Heart left ventricle (tissue), 16 donors: ENCODE data around the gene FLRT1. TPM values are rescaled to one million over a fixed set of nuclear protein-coding genes. Genes with fewer than 3 reads are reported as not detected.

Experiments
- ATAC-seq, 4 donors: fragments of 200-7000 bp; cut with Tn5 transposase; one replicate each; pipeline ENCODE4 v1.9.1; 2020 to 2022; ENCODE audit warnings: moderate library complexity in 4 of 4, mild to moderate bottlenecking in 3 of 4, moderate number of reproducible peaks in 1 of 4
- DNase-seq, 5 donors: peaks; one replicate each; pipeline ENCODE4 v3.0.0-alpha.2; 2020
- H3K27ac ChIP-seq, 12 donors: fragments of 200-600 bp; sonication (generic) in 4 of 12; one replicate each; pipeline versions ENCODE4 v1.5.0 to v1.8.0; 2016 to 2022; ENCODE audit warnings: mild to moderate bottlenecking in 2 of 12
- H3K27me3 ChIP-seq, 9 donors: fragments of 200-600 bp; sonication (generic) in 2 of 9; one replicate each; pipeline versions ENCODE4 v1.5.1 to v1.8.0; 2016 to 2022; ENCODE audit warnings: mild to moderate bottlenecking in 3 of 9
- H3K36me3 ChIP-seq, 9 donors: fragments of 200-600 bp; sonication (generic) in 2 of 9; one replicate each; pipeline versions ENCODE4 v1.5.0 to v1.8.0; 2018 to 2022; ENCODE audit warnings: mild to moderate bottlenecking in 2 of 9
- H3K4me1 ChIP-seq, 12 donors: fragments of 200-600 bp; sonication (generic) in 4 of 12; one replicate each; pipeline versions ENCODE4 v1.5.0 to v1.8.0; 2016 to 2022; ENCODE audit warnings: mild to moderate bottlenecking in 3 of 12
- H3K4me3 ChIP-seq, 12 donors: fragments of 200-600 bp; sonication (generic) in 4 of 12; one replicate each; pipeline versions ENCODE4 v1.5.0 to v1.8.0; 2017 to 2022; ENCODE audit warnings: mild to moderate bottlenecking in 9 of 12, moderate library complexity in 4 of 12
- H3K9me3 ChIP-seq, 12 donors: fragments of 200-600 bp; sonication (generic) in 4 of 12; one replicate each; pipeline versions ENCODE4 v1.5.0 to v1.8.0; 2016 to 2022; ENCODE audit warnings: mild to moderate bottlenecking in 1 of 12
- CTCF ChIP-seq, 12 donors: fragments of 200-600 bp; sonication (generic) in 4 of 12; IDR thresholded peaks; one replicate each; pipeline versions ENCODE4 v1.5.0 to v1.8.0; 2018 to 2022; ENCODE audit warnings: antibody characterized with exemption in 12 of 12, mild to moderate bottlenecking in 5 of 12
- POLR2A ChIP-seq, 2 donors: fragments of 450-650 bp; IDR thresholded peaks; one replicate each; pipeline ENCODE4 v1.6.1; 2017; ENCODE audit warnings: antibody characterized with exemption in 2 of 2, mild to moderate bottlenecking in 2 of 2, moderate library complexity in 2 of 2
- WGBS, 4 donors: extraction: QIAGEN DNeasy Blood & Tissue Kit in 2 of 4; methylation state at CpG; one replicate each; pipeline versions ENCODE4 v1.1.5 to v1.1.7; 2013 to 2018; 5-methylcytosine and 5-hydroxymethylcytosine counted together
- intact Hi-C, 10 donors: fragments of 100-400 bp; cut with DNase I; formaldehyde crosslinking; loops; one replicate each; pipeline versions ENCODE4 v1.11.1 to v1.14.2; 2022
- polyA plus RNA-seq, 2 donors: library from polyadenylated mRNA; stranded (reverse); fragments of 200-250 nt; gene quantifications; one replicate each; pipeline ENCODE4 v1.2.3, GENCODE V29; 2013
- total RNA-seq, 9 donors: library from RNA; depleted of rRNA in 2 of 9; stranded (reverse); fragments of >200 nt in 2 of 9; fragmentation: NEBNext Ultra II Directional in 3 of 9; extraction: Animal tissue kit (Norgen Biotek cat#: 25700) in 3 of 9; gene quantifications; one replicate each; pipeline versions ENCODE4 v1.1.0 to v1.2.4, GENCODE V29; 2016 to 2023
- donor health status: ischemic (EF 13 %, LVEDD 7.1; RV severe dilation, severe dysfunction).
- donor health status: healthy with polysubstance abuse.
- donor health status: DM: no; HTN: yes; CAD: no.
- donor health status: DM: no; HTN: no; CAD: no.
- donor health status: ischemic (EF 25% LVEDD 6.9; RV normal size, moderate dysfunction).
- donor health status: ischemic (EF 25% LVEDD 5.7; RV mildly dilated, moderate dysfunction).
- donor health status: healthy.
- donor health status: DM: yes; HTN: yes; CAD: no.
- donor health status: ischemic (EF 35%, LVEDD 5.7; RV mildly dilated, moderate dysfunction).
- donor health status: nonischemic (EF 11% LVEDD 7.7; RV severe dilation, severe dysfunction).
- donor health status: DM: yes; HTN: yes; CAD: no.
- donor health status: PGD.
- donor health status: ischemic (EF 29% LVEDD 5.4; RV normal size, mild dysfunction).
- donor health status: nonischemic (EF 23%, LVEDD 6.1; RV moderate dilation, normal function).

The FLRT1 gene
- total and polyA plus RNA-seq, 11 donors, result 0.20 to 1.4 (median 0.37) TPM

- no peak for ATAC-seq
Measured at GRCh38 chr11:64031001-64031400, 4.7 kb upstream of the FLRT1 start.

GRCh38 chr11:64032050-64032449 is 3.7 kb upstream of the FLRT1 start:
- peaks cover 0 to 35% (median 4%) of the 10 kb centered on the region in 9 donors for H3K27me3 ChIP-seq
- no peak overlapping the region for H3K4me3 ChIP-seq
- H3K36me3 ChIP-seq, result no peaks in the 10 kb centered on the region
- WGBS, 4 donors, result 86 to 95% (median 91%) methylated on average over 4 of the region's 4 CpGs
- peaks cover 0 to 34% (median 17%) of the 10 kb centered on the region in 12 donors for H3K4me1 ChIP-seq
- H3K9me3 ChIP-seq, result no peaks in the 10 kb centered on the region
- TF ChIP-seq CTCF (IDR thresholded peaks at IDR 0.05) (no peak), POLR2A (IDR thresholded peaks at IDR 0.05) (no peak)
- no peak overlapping the region for H3K27ac ChIP-seq
- intact Hi-C loops, result no loop called here
- ATAC-seq, result no peak
- no peak for DNase-seq

More at GRCh38 chr11:64031001-64031400, 4.7 kb upstream of the FLRT1 start:
- Histone ChIP-seq H3K27me3 (peaks cover 0 to 24% (median 4%) of the 10 kb centered on the region in 9 donors), H3K36me3 (no peaks in the 10 kb centered on the region), H3K4me3 (no peak overlapping the region), H3K27ac (no peak overlapping the region), H3K4me1 (peaks cover 0 to 23% (median 9%) of the 10 kb centered on the region in 12 donors), H3K9me3 (no peaks in the 10 kb centered on the region)
- no peak for DNase-seq
- intact Hi-C loops, result no loop called here
- no peak for TF ChIP-seq CTCF (IDR thresholded peaks at IDR 0.05)
- TF ChIP-seq POLR2A (IDR thresholded peaks at IDR 0.05), result no peak
- 81 to 88% (median 83%) methylated on average over 3 of the region's 3 CpGs for WGBS, 4 donors

- 67 to 84% (median 72%) methylated on average over 6 to 9 of the region's 9 CpGs for WGBS, 4 donors
- no peak for TF ChIP-seq POLR2A (IDR thresholded peaks at IDR 0.05)
- TF ChIP-seq CTCF (IDR thresholded peaks at IDR 0.05), result no peak
- no peaks in the 10 kb centered on the region for H3K36me3 ChIP-seq
- DNase-seq (no peak), ATAC-seq (no peak)
- peaks cover 0 to 47% (median 2%) of the 10 kb centered on the region in 9 donors for H3K27me3 ChIP-seq
- no peak overlapping the region for H3K27ac ChIP-seq
- peaks cover 0 to 24% (median 12%) of the 10 kb centered on the region in 12 donors for H3K4me1 ChIP-seq
- H3K9me3 ChIP-seq, result no peaks in the 10 kb centered on the region
- no peak overlapping the region for H3K4me3 ChIP-seq
- intact Hi-C loops, result no loop called here
Measured at GRCh38 chr11:64034411-64034811, 1.3 kb upstream of the FLRT1 start.

- ATAC-seq, result no peak
Measured at GRCh38 chr11:64035081-64035524, 628 bp upstream of the FLRT1 start.

More at GRCh38 chr11:64035081-64035524, 628 bp upstream of the FLRT1 start:
- Histone ChIP-seq H3K27me3 (peaks cover 0 to 47% (median 2%) of the 10 kb centered on the region in 9 donors), H3K36me3 (no peaks in the 10 kb centered on the region), H3K27ac (no peak overlapping the region), H3K4me1 (peaks cover 0 to 24% (median 12%) of the 10 kb centered on the region in 12 donors), H3K9me3 (no peaks in the 10 kb centered on the region), H3K4me3 (peak overlapping the region in 9 of 12 donors; percentile 12 to 68 (median 25))
- TF ChIP-seq CTCF (IDR thresholded peaks at IDR 0.05) (no peak), POLR2A (IDR thresholded peaks at IDR 0.05) (no peak)
- WGBS, 4 donors, result 20 to 35% (median 27%) methylated on average over 15 to 17 of the region's 17 CpGs
- no peak for DNase-seq
- intact Hi-C loops, result no loop called here
